ENCODE measurements around the gene TMEM9. TPM values are rescaled to one million over a fixed set of nuclear protein-coding genes. Genes with fewer than 3 reads are reported as not detected.

TMEM9 gene
- total and polyA plus RNA-seq, 9 of the 15 experiments (the other 6 are each of a cell fraction or from before 2014, with no cell fraction given), result 30.4 to 107 (median 67.6) TPM

- TF ChIP-seq CBX1 (IDR thresholded peaks at IDR 0.05; ENCODE audit: low read depth) (0 out of 2 replicates have a peak, but pooled peaks have one; percentile 20), HMGN3 (IDR thresholded peaks at IDR 0.05; ENCODE audit: borderline replicate concordance, extremely low read depth, insufficient read length, low read depth, low read length) (peak; percentile 37), VEZF1 (CRISPR knock-in tag; IDR thresholded peaks at IDR 0.05) (peak; percentile 70), HNRNPH1 (optimal IDR thresholded peaks at IDR 0.05; ENCODE audit: low read depth, low read length) (no peak), UBTF (IDR thresholded peaks at IDR 0.05; ENCODE audit: borderline replicate concordance in 1 of 2, low read depth in 2 of 2, low read length in 2 of 2) (peak; percentile 79; a peak in 2 of 4 replicates), BCOR (IDR thresholded peaks at IDR 0.05) (peak; percentile 98), ZFX (CRISPR knock-in tag; IDR thresholded peaks at IDR 0.05) (peak; percentile 86), JUN (IDR thresholded peaks at IDR 0.05; ENCODE audit: borderline replicate concordance, low read depth, low read length) (peak; percentile 83), JUN (CRISPR knock-in tag; IDR thresholded peaks at IDR 0.05; ENCODE audit: borderline replicate concordance) (no peak), CTBP1 (IDR thresholded peaks at IDR 0.05; ENCODE audit: borderline replicate concordance) (peak; percentile 30), TAF1 (IDR thresholded peaks at IDR 0.05; ENCODE audit: control insufficient read depth, extremely low read depth, insufficient read depth, low read length, severe bottlenecking) (no peak), ESRRA (IDR thresholded peaks at IDR 0.05; ENCODE audit: borderline replicate concordance, low read depth) (0 out of 2 replicates have a peak, but pooled peaks have one; percentile 16), NBN (IDR thresholded peaks at IDR 0.05; ENCODE audit: low read depth) (no peak), ZBTB2 (IDR thresholded peaks at IDR 0.05) (0 out of 2 replicates have a peak, but pooled peaks have one; percentile 40), ZNF764 (CRISPR knock-in tag; IDR thresholded peaks at IDR 0.05; ENCODE audit: low read depth) (no peak), CTCFL (IDR thresholded peaks at IDR 0.05; ENCODE audit: borderline replicate concordance, insufficient read depth, low read depth, low read length, poor library complexity, severe bottlenecking) (peak; percentile 63)
- TF ChIP-seq, protein P1, sequence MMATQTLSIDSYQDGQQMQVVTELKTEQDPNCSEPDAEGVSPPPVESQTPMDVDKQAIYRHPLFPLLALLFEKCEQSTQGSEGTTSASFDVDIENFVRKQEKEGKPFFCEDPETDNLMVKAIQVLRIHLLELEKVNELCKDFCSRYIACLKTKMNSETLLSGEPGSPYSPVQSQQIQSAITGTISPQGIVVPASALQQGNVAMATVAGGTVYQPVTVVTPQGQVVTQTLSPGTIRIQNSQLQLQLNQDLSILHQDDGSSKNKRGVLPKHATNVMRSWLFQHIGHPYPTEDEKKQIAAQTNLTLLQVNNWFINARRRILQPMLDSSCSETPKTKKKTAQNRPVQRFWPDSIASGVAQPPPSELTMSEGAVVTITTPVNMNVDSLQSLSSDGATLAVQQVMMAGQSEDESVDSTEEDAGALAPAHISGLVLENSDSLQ (IDR thresholded peaks at IDR 0.05), result no peak
Observed at GRCh38 chr1:201171063-201172036, 17.1 kb upstream of the TMEM9 start (continued).

All from K562 (cell line).